ENCODE data around the gene VEZT. TPM values are rescaled to one million over a fixed set of nuclear protein-coding genes. Genes with fewer than 3 reads are reported as not detected.

Gene VEZT
- total RNA-seq, 2 experiments from 2014 or later = 57.7 to 77.1 TPM

DNA sequence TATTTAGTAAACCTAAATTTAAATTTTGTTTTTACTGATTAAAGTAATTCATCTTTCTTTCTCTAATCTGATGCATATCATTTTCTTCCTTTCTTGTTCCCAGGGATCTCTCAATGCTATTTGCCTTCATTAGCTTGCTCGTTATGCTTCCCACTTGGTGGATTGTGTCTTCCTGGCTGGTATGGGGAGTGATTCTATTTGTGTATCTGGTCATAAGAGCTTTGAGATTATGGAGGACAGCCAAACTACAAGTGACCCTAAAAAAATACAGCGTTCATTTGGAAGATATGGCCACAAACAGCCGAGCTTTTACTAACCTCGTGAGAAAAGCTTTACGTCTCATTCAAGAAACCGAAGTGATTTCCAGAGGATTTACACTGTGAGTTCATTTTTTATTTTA is 48.6 kb downstream of the VEZT start:
- Histone ChIP-seq H2AFZ (ENCODE audit: low read length) (no peak overlapping the region), H3K9me3 (ENCODE audit: low read length) (no peaks in the 10 kb centered on the region), H3K4me3 (ENCODE audit: low read depth, low read length, poor library complexity, severe bottlenecking) (no peak overlapping the region), H3K79me2 (ENCODE audit: insufficient read depth, low read depth, low read length) (no peaks in the 10 kb centered on the region), H3K36me3 (ENCODE audit: insufficient read depth, low read length) (peaks cover 93% of the 10 kb centered on the region), H3K4me1 (ENCODE audit: insufficient read depth, low read length, poor library complexity, severe bottlenecking) (no peaks in the 10 kb centered on the region), H3K27ac (ENCODE audit: low read depth, low read length, poor library complexity, severe bottlenecking) (no peak overlapping the region), H4K20me1 (ENCODE audit: insufficient read depth, low read length) (no peaks in the 10 kb centered on the region), H3K4me2 (ENCODE audit: low read length) (no peak overlapping the region), H3K9me2 (ENCODE audit: insufficient read depth, low read length) (no peaks in the 10 kb centered on the region)
- no TSS peak for BruUV-seq (replicated peaks)
- CTCF ChIA-PET (ENCODE audit: unreplicated experiment) = no interaction called here
- DNase-seq (ENCODE audit: low spot score) = no peak
- TF ChIP-seq, protein P1, sequence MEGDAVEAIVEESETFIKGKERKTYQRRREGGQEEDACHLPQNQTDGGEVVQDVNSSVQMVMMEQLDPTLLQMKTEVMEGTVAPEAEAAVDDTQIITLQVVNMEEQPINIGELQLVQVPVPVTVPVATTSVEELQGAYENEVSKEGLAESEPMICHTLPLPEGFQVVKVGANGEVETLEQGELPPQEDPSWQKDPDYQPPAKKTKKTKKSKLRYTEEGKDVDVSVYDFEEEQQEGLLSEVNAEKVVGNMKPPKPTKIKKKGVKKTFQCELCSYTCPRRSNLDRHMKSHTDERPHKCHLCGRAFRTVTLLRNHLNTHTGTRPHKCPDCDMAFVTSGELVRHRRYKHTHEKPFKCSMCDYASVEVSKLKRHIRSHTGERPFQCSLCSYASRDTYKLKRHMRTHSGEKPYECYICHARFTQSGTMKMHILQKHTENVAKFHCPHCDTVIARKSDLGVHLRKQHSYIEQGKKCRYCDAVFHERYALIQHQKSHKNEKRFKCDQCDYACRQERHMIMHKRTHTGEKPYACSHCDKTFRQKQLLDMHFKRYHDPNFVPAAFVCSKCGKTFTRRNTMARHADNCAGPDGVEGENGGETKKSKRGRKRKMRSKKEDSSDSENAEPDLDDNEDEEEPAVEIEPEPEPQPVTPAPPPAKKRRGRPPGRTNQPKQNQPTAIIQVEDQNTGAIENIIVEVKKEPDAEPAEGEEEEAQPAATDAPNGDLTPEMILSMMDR (conservative IDR thresholded peaks at IDR 0.05; ENCODE audit: low read length) = no peak
- no peak for TF ChIP-seq EZH2phosphoT487 (IDR thresholded peaks at IDR 0.05; ENCODE audit: borderline replicate concordance, low read depth, low read length)
- POLR2A ChIA-PET = interaction anchor here (0.6 to 1.6 kb wide), 9 partner anchors 11 to 251 kb away, joined by 3 to 6 read pairs (median 4); partner anchors contain the start of gene FGD6
- intact Hi-C loops (cut with micrococcal nuclease; ENCODE audit: unreplicated experiment) = no loop called here

DNA sequence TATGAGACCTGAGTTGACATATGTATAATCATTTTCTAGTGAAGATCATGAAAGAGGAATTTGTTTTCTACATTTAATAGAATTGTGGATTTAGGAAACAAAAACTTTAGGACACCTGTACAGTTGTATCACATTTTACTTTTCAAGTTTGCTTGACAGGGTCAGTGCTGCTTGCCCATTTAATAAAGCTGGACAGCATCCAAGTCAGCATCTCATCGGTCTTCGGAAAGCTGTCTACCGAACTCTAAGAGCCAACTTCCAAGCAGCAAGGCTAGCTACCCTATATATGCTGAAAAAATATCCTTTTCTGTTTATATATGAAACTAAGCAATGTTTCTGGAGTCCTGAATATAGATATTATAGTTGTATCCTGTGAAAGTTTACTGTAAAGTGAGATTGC is 52.3 kb downstream of the VEZT start:
- TF ChIP-seq, protein P1 (conservative IDR thresholded peaks at IDR 0.05; ENCODE audit: low read length) = no peak
- TF ChIP-seq EZH2phosphoT487 (IDR thresholded peaks at IDR 0.05; ENCODE audit: borderline replicate concordance, low read depth, low read length) = no peak
- H3K4me3 ChIP-seq (ENCODE audit: low read depth, low read length, poor library complexity, severe bottlenecking) = no peak overlapping the region
- intact Hi-C loops (cut with micrococcal nuclease; ENCODE audit: unreplicated experiment) = no loop called here
- no peaks in the 10 kb centered on the region for H3K9me3 ChIP-seq (ENCODE audit: low read length)
- no peaks in the 10 kb centered on the region for H4K20me1 ChIP-seq (ENCODE audit: insufficient read depth, low read length)
- H3K4me1 ChIP-seq (ENCODE audit: insufficient read depth, low read length, poor library complexity, severe bottlenecking) = no peaks in the 10 kb centered on the region
- H2AFZ ChIP-seq (ENCODE audit: low read length) = no peak overlapping the region
- H3K4me2 ChIP-seq (ENCODE audit: low read length) = no peak overlapping the region
- no peak overlapping the region for H3K27ac ChIP-seq (ENCODE audit: low read depth, low read length, poor library complexity, severe bottlenecking)
- H3K79me2 ChIP-seq (ENCODE audit: insufficient read depth, low read depth, low read length) = no peaks in the 10 kb centered on the region
- ChIA-PET CTCF (ENCODE audit: unreplicated experiment) (no interaction called here), POLR2A (interaction anchor here (0.6 to 1.6 kb wide), 4 partner anchors 11 to 140 kb away, joined by 3 to 6 read pairs (median 3); no protein-coding TSS in a partner anchor)
- DNase-seq (ENCODE audit: low spot score) = no peak
- BruUV-seq (replicated peaks) = no TSS peak
- no peaks in the 10 kb centered on the region for H3K9me2 ChIP-seq (ENCODE audit: insufficient read depth, low read length)
- peaks cover 89% of the 10 kb centered on the region for H3K36me3 ChIP-seq (ENCODE audit: insufficient read depth, low read length)

DNA sequence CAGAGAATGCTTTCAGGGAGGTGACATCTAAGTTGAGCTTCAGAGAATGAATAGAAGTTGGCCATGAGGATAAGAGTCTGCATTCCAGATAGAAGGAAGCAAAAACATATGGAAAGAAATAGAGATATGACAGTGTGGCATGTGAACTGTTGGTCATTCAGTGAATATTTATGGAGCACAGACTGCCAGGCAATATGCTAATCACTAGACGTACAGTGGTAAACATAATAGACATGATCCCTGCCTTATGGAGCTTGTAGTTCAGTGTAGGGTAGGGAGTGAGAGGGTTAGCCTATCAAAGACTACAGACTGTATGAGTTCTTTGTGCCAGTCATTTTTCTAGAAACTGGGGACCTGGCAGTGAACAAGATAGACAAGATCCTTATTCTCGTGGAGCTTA is 53.9 kb downstream of the VEZT start:
- Histone ChIP-seq H3K4me3 (ENCODE audit: low read depth, low read length, poor library complexity, severe bottlenecking) (no peak overlapping the region), H3K79me2 (ENCODE audit: insufficient read depth, low read depth, low read length) (no peaks in the 10 kb centered on the region), H3K4me2 (ENCODE audit: low read length) (no peak overlapping the region), H2AFZ (ENCODE audit: low read length) (no peak overlapping the region), H3K9me2 (ENCODE audit: insufficient read depth, low read length) (no peaks in the 10 kb centered on the region), H3K27ac (ENCODE audit: low read depth, low read length, poor library complexity, severe bottlenecking) (no peak overlapping the region), H3K36me3 (ENCODE audit: insufficient read depth, low read length) (peaks cover 91% of the 10 kb centered on the region), H3K9me3 (ENCODE audit: low read length) (no peaks in the 10 kb centered on the region), H3K4me1 (ENCODE audit: insufficient read depth, low read length, poor library complexity, severe bottlenecking) (no peaks in the 10 kb centered on the region), H4K20me1 (ENCODE audit: insufficient read depth, low read length) (no peaks in the 10 kb centered on the region)
- no TSS peak for BruUV-seq (replicated peaks)
- CTCF ChIA-PET (ENCODE audit: unreplicated experiment) = no interaction called here
- POLR2A ChIA-PET = interaction anchor here (1.0 kb wide), 1 partner anchor 234 kb away, joined by 4 read pairs; no protein-coding TSS in a partner anchor
- no peak for DNase-seq (ENCODE audit: low spot score)
- intact Hi-C loops (cut with micrococcal nuclease; ENCODE audit: unreplicated experiment) = no loop called here
- no peak for TF ChIP-seq EZH2phosphoT487 (IDR thresholded peaks at IDR 0.05; ENCODE audit: borderline replicate concordance, low read depth, low read length)
- TF ChIP-seq, protein P1 (conservative IDR thresholded peaks at IDR 0.05; ENCODE audit: low read length) = no peak

All from OCI-LY7 (cell line).